MM.1S (cell line): ENCODE measurements around the gene SPTBN1.

Source experiments
- EZH2 ChIP-seq: fragments of 300-600 bp; sonication (generic); optimal IDR thresholded peaks from 2 replicates; pipeline ENCODE3; 2017; ENCODE audit warnings: low read depth, mild to moderate bottlenecking, antibody characterized with exemption, low read length, mixed read lengths
- EZH2phosphoT487 ChIP-seq: fragments of 300-600 bp; sonication (generic); IDR thresholded peaks from 2 replicates; pipeline ENCODE4 v1.6.1; 2018; ENCODE audit warnings: antibody characterized with exemption, low read length
- TF ChIP-seq, protein P1 (sequence below): fragments of 300-600 bp; sonication (generic); IDR thresholded peaks from 2 replicates; pipeline ENCODE4 v1.5.1; 2016; ENCODE audit warnings: antibody characterized with exemption, low read length, mixed read lengths

DNA sequence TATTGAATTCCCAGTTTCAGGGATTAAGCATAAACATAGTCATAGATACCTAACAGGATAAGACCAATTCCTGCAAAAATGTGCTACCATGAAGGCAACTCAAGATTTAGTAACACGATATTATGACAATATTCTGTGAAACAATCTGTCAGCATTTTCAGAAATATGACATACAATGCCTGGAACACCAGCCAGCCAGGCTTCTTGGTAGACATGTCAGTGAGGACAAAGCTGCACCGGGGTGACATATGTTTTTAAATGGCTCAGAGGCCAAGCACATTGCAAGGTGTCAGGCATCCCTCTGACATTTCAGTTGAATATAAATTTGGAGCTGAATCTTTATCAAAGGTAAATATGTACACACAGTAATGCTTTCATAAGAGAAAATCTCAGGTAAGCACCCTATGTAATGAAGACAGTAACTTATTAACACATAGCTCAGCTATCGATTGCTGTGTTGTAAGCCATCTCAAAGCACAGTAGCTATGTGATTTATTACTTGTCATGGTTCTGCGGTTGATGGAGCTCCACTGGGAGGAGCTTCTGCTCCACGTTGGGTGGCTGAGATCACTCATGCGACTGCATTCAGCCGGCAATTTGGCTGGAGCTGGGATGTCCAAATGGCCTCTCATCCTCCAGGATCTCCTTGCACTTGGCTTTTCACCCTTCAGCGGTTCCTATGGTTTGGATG, 235.5 kb downstream of the SPTBN1 start:
- TF ChIP-seq, protein P1, sequence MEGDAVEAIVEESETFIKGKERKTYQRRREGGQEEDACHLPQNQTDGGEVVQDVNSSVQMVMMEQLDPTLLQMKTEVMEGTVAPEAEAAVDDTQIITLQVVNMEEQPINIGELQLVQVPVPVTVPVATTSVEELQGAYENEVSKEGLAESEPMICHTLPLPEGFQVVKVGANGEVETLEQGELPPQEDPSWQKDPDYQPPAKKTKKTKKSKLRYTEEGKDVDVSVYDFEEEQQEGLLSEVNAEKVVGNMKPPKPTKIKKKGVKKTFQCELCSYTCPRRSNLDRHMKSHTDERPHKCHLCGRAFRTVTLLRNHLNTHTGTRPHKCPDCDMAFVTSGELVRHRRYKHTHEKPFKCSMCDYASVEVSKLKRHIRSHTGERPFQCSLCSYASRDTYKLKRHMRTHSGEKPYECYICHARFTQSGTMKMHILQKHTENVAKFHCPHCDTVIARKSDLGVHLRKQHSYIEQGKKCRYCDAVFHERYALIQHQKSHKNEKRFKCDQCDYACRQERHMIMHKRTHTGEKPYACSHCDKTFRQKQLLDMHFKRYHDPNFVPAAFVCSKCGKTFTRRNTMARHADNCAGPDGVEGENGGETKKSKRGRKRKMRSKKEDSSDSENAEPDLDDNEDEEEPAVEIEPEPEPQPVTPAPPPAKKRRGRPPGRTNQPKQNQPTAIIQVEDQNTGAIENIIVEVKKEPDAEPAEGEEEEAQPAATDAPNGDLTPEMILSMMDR: no peak
- TF ChIP-seq EZH2 (no peak), EZH2phosphoT487 (no peak)
